ENCODE data around the gene PLGRKT. TPM values are rescaled to one million over a fixed set of nuclear protein-coding genes. Genes with fewer than 3 reads are reported as not detected.
A peak's percentile ranks its signal among the peaks of the same experiment; 100 is the strongest.
"Not testable (repeated sequence)": the region's sequence is repeated elsewhere in the genome, so short reads cannot be mapped to it uniquely, and the experiment has no call there.

PLGRKT gene
- total RNA-seq, 2 donors from 2014 or later, result 21.0 to 31.1 TPM

DNA sequence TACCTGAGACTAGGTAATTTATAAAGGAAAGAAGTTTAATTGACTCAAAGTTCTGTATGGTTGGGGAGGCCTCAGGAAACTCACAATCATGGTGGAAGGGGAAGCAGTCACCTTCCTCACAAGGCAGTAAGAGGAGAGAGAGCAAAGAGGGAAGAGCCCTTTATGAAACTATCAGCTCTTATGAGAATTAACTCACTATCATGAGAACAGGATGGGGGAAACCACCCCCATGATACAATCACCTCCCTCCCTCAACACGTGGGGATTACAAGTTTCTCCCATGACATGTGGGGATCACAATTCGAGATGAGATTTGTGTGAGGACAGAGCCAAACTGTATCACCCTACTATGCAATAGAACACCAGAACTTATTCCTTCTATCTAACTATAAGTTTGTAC, 40.5 kb upstream of the PLGRKT start:
- Mint-ChIP-seq H3K9me3 (peaks cover 32% of the 10 kb centered on the region), H3K27ac (no peak overlapping the region), H3K36me3 (ENCODE audit: low read depth) (no peaks in the 10 kb centered on the region), H3K4me1 (no peaks in the 10 kb centered on the region), H3K27me3 (ENCODE audit: insufficient read depth) (peaks cover 7% of the 10 kb centered on the region), H3K4me3 (no peak overlapping the region)
- H3K4me3 ChIP-seq (ENCODE audit: low read length), result no peak overlapping the region
- H3K36me3 ChIP-seq (ENCODE audit: control insufficient read depth, insufficient read depth, low read length), result no peaks in the 10 kb centered on the region
- no peak overlapping the region for H3K27ac ChIP-seq (ENCODE audit: low read depth, low read length)
- H3K4me1 ChIP-seq (ENCODE audit: control insufficient read depth, insufficient read depth, low read length), result no peaks in the 10 kb centered on the region
- no peaks in the 10 kb centered on the region for H3K27me3 ChIP-seq (ENCODE audit: control insufficient read depth, insufficient read depth, low read length, poor library complexity, severe bottlenecking)
- TF ChIP-seq, protein P1, sequence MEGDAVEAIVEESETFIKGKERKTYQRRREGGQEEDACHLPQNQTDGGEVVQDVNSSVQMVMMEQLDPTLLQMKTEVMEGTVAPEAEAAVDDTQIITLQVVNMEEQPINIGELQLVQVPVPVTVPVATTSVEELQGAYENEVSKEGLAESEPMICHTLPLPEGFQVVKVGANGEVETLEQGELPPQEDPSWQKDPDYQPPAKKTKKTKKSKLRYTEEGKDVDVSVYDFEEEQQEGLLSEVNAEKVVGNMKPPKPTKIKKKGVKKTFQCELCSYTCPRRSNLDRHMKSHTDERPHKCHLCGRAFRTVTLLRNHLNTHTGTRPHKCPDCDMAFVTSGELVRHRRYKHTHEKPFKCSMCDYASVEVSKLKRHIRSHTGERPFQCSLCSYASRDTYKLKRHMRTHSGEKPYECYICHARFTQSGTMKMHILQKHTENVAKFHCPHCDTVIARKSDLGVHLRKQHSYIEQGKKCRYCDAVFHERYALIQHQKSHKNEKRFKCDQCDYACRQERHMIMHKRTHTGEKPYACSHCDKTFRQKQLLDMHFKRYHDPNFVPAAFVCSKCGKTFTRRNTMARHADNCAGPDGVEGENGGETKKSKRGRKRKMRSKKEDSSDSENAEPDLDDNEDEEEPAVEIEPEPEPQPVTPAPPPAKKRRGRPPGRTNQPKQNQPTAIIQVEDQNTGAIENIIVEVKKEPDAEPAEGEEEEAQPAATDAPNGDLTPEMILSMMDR (conservative IDR thresholded peaks at IDR 0.05), result no peak
- peaks cover 10% of the 10 kb centered on the region for H3K9me3 ChIP-seq (ENCODE audit: control insufficient read depth, low read length)
- no peak overlapping the region for H3K9ac ChIP-seq (ENCODE audit: extremely low read depth, low read length, poor library complexity, severe bottlenecking)
- 83 to 92% methylated on average over 2 of the region's 2 CpGs for WGBS, 2 experiments (ENCODE audit: insufficient coverage in 1 of 2, insufficient read length in 1 of 2)
- DNase-seq, result no peak

DNA sequence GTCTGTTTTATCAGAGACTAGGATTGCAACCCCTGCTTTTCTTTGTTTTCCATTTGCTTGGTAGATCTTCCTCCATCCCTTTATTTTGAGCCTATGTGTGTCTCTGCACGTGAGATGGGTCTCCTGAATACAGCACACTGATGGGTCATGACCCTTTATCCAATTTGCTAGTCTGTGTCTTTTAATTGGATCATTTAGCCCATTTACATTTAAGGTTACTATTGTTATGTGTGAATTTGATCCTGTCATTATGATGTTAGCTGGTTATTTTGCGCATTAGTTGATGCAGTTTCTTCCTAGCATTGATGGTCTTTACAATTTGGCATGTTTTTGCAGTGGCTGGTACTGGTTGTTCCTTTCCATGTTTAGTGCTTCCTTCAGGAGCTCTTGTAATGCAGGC, 37.9 kb upstream of the PLGRKT start:
- H3K27ac Mint-ChIP-seq; H3K27ac ChIP-seq (ENCODE audit: low read depth, low read length); H3K4me1 ChIP-seq (ENCODE audit: control insufficient read depth, insufficient read depth, low read length); DNase-seq; H3K27me3 ChIP-seq (ENCODE audit: control insufficient read depth, insufficient read depth, low read length, poor library complexity, severe bottlenecking); H3K4me3 Mint-ChIP-seq; H3K9ac ChIP-seq (ENCODE audit: extremely low read depth, low read length, poor library complexity, severe bottlenecking); H3K4me3 ChIP-seq (ENCODE audit: low read length); H3K4me1 Mint-ChIP-seq; H3K27me3 Mint-ChIP-seq (ENCODE audit: insufficient read depth); H3K36me3 Mint-ChIP-seq (ENCODE audit: low read depth); H3K36me3 ChIP-seq (ENCODE audit: control insufficient read depth, insufficient read depth, low read length): not testable (repeated sequence)
- peaks cover 32% of the 10 kb centered on the region for H3K9me3 Mint-ChIP-seq
- 100% methylated on average over 2 of the region's 2 CpGs; no CpG with 5 or more reads in 1 of the 2 experiments for WGBS, 2 experiments (ENCODE audit: insufficient coverage in 1 of 2, insufficient read length in 1 of 2)
- H3K9me3 ChIP-seq (ENCODE audit: control insufficient read depth, low read length), result peaks cover 10% of the 10 kb centered on the region

DNA sequence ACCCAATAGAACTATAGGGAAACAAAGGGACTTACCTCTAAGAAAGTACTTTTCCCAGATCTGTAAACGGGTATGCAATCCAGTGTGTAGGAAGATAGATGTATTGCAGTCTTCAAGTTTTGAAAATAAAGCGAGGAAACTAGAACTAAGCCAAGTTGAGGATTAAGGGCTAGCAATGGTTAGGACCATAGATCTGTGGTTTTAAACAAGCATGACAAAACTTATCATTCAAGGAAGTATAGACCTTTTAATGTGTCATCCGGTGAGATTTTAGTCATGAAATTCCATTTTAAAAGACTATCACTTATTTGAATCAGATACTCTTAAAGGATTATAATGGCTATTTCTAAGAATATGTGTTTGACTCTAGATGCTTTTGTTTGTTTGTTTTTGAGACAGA, 33.1 kb upstream of the PLGRKT start:
- Histone ChIP-seq H3K9ac (ENCODE audit: extremely low read depth, low read length, poor library complexity, severe bottlenecking) (no peak overlapping the region), H3K4me1 (ENCODE audit: control insufficient read depth, insufficient read depth, low read length) (no peaks in the 10 kb centered on the region), H3K9me3 (ENCODE audit: control insufficient read depth, low read length) (no peaks in the 10 kb centered on the region), H3K27me3 (ENCODE audit: control insufficient read depth, insufficient read depth, low read length, poor library complexity, severe bottlenecking) (no peaks in the 10 kb centered on the region), H3K4me3 (ENCODE audit: low read length) (no peak overlapping the region), H3K27ac (ENCODE audit: low read depth, low read length) (no peak overlapping the region), H3K36me3 (ENCODE audit: control insufficient read depth, insufficient read depth, low read length) (no peaks in the 10 kb centered on the region)
- no peak for DNase-seq
- Mint-ChIP-seq H3K9me3 (peaks cover 6% of the 10 kb centered on the region), H3K4me1 (no peaks in the 10 kb centered on the region), H3K27ac (no peak overlapping the region), H3K36me3 (ENCODE audit: low read depth) (no peaks in the 10 kb centered on the region), H3K27me3 (ENCODE audit: insufficient read depth) (peaks cover 7% of the 10 kb centered on the region), H3K4me3 (no peak overlapping the region)
- WGBS, 2 experiments (ENCODE audit: insufficient coverage in 1 of 2, insufficient read length in 1 of 2), result 87 to 90% methylated on average over 3 of the region's 3 CpGs
- TF ChIP-seq, protein P1 (conservative IDR thresholded peaks at IDR 0.05), result no peak

DNA sequence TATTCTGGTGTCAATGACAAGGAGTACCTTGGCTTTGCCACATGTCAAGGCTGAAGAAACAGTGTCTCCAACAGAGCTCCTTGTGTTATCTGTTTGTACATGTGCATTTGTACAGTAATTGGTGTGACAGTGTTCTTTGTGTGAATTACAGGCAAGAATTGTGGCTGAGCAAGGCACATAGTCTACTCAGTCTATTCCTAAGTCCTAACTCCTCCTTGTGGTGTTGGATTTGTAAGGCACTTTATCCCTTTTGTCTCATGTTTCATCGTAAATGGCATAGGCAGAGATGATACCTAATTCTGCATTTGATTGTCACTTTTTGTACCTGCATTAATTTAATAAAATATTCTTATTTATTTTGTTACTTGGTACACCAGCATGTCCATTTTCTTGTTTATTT, 32.4 kb upstream of the PLGRKT start:
- Histone ChIP-seq H3K4me3 (ENCODE audit: low read length) (no peak overlapping the region), H3K27ac (ENCODE audit: low read depth, low read length) (no peak overlapping the region), H3K9me3 (ENCODE audit: control insufficient read depth, low read length) (no peaks in the 10 kb centered on the region), H3K9ac (ENCODE audit: extremely low read depth, low read length, poor library complexity, severe bottlenecking) (no peak overlapping the region), H3K4me1 (ENCODE audit: control insufficient read depth, insufficient read depth, low read length) (no peaks in the 10 kb centered on the region), H3K27me3 (ENCODE audit: control insufficient read depth, insufficient read depth, low read length, poor library complexity, severe bottlenecking) (no peaks in the 10 kb centered on the region), H3K36me3 (ENCODE audit: control insufficient read depth, insufficient read depth, low read length) (no peaks in the 10 kb centered on the region)
- DNase-seq, result no peak
- peaks cover 1% of the 10 kb centered on the region for H3K9me3 Mint-ChIP-seq
- H3K4me1 Mint-ChIP-seq, result no peaks in the 10 kb centered on the region
- no peaks in the 10 kb centered on the region for H3K36me3 Mint-ChIP-seq (ENCODE audit: low read depth)
- peaks cover 2% of the 10 kb centered on the region for H3K27me3 Mint-ChIP-seq (ENCODE audit: insufficient read depth)
- 86% methylated on average over 1 of the region's 1 CpG; no CpG with 5 or more reads in 1 of the 2 experiments for WGBS, 2 experiments (ENCODE audit: insufficient coverage in 1 of 2, insufficient read length in 1 of 2)
- no peak overlapping the region for H3K4me3 Mint-ChIP-seq
- TF ChIP-seq, protein P1 (conservative IDR thresholded peaks at IDR 0.05), result peak; percentile 31
- H3K27ac Mint-ChIP-seq, result no peak overlapping the region

Data from endodermal cell (in vitro differentiated cells).